HG03575 (cell line): Measurements from ENCODE around the gene NAA16.
"Not testable (repeated sequence)": the region's sequence is repeated elsewhere in the genome, so short reads cannot be mapped to it uniquely, and the experiment has no call there.

Source experiments
- ATAC-seq: cut with Tn5 transposase; IDR thresholded peaks from one replicate; pipeline ENCODE4 v1.9.1; 2021; ENCODE audit not compliant: unreplicated experiment, insufficient number of reproducible peaks, low FRiP score; ENCODE audit errors: extremely low read depth

The NAA16 gene

DNA sequence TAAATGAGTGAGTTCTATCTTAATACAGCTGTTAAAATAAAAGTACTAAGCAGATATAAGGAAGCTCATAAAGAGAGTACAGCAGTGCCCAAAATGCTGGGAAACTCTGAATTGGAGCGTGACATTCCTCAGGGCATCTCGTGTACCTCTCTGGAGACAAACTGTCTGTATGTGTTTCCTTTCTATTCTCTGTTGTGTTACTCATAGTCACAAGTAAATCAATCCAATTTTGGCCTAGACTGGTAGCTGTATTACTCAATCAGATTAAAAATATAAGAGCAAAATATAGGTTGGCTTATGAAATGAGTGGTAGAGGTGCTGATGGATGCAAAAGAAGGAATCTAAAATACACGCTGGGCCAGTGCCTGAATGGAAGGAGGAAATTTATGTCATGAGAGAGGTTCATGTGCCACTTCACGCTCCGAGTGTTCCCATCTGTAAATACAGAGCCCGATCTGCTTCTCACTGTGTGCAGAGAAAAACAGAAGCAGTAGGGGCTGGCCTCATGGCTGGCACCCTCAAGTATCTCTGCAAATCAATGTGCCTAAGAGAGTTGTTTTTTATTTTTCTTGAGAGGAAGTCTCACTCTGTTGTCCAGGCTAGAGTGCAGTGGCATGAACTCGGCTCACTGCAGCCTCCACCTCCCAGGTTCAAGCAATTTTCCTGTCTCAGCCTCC is 87.6 kb downstream of the NAA16 start:
- no peak for ATAC-seq

DNA sequence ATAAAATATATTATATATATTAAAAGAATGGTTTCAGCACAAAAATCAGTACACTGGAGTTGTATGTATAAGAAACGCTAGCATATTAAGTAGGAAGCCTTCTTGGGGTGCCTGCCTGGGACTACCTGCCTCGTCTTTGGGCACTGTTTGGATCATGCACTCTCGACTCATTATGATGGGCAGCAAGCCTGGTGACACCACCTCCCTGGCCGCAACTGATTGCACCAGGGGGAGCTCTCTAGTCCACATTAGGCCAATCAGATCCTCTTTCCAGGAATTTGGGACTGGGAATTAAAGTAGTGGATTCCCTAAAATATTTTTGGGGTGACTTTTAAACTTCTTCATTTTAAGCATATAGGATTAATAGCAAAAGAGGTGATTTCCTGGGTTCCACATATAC is 90.3 kb downstream of the NAA16 start:
- ATAC-seq: no peak

DNA sequence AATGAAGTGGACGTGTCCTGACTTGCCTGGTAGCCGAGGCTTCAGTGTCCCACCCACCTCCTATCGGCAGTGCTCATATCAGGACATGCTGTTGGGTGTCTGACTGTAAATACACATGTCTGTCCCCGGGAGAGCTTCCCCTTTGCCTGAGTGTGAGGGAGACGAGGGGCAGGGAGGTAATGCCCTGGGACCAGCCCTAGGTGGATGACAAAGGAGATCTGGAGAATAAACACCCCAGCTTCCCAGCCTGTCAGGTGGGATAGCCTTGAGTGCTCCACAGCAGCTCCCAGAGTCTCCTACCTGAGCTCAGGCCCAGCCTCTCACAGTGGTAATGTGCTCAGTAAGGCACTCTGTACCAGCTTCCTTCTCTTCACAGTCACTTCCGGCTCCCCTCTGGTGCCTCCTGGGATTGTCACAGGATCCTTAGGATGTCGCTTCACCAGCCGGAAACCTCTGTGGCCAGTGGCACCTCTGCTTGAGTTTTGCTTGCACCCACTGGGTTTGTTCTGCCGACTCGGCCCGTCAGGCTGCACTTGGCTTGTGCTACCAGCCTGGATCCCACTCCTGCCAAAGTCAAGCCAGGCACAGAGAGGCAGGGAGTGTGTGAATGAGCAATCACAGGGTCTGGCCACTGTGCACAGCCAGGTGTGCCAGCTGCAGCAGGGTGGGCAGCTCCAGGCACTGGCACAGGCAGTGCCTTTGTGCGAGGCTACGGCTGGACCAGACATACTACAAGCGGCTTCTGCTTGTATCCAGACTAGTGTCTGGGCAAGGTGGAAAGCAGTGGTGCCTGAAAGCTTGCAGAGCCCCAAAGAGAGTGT is 91.8 kb downstream of the NAA16 start:
- no peak for ATAC-seq

DNA sequence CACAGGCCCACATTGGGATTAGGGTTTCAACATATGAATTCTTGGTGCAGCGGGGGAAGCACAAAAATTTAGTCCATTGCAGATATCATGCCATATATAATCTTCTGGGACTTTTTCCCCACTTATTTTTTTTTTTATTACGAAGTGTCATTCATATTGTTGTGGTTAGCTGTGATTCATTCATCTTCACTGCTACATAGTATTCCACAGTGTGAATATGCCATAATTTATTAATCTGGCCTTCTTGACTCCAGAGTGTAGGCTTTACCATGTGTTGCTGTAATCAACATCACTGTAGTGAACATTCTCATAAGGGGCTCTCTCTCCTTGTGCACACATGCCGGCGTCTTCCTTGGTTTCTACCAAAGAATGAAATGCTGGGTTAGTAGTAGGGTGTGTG is 92.9 kb downstream of the NAA16 start:
- no peak for ATAC-seq

DNA sequence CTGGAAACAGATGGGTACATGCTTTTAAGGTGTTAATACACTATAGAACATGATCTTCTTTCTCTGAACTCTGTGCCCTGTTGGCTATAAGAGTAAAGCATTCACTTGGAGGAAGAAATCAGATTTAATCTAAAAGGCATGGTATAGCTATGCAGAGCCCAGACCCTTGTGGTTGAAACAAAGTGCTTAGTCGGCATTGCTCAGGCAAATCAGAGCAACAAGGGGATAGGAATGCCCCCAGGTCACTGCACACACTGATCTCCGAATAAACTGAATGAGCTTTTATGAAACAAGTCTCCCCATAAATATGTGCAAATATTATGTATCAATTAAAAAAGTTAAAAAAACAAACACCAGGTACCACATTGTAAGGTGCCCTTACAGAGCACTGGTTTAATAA is 94.3 kb downstream of the NAA16 start:
- no peak for ATAC-seq

DNA sequence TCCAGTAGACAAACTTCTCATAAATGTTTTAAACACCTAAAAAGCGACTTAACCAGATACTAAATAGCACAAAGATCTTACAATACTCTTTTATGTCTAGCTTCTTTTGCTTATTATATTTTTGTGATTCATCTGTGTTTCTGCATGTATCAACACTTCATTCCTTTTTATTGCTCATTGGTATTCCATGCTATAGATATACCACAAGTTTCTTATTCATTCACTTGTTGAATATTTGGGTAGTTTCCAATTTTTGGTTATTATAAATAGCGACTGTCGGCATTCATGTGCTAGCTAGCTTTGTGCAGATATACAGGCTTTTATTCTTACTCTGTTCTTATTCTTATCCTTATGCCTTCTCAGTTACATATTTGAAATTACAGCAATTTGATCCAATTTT is 96.3 kb downstream of the NAA16 start:
- ATAC-seq: no peak

DNA sequence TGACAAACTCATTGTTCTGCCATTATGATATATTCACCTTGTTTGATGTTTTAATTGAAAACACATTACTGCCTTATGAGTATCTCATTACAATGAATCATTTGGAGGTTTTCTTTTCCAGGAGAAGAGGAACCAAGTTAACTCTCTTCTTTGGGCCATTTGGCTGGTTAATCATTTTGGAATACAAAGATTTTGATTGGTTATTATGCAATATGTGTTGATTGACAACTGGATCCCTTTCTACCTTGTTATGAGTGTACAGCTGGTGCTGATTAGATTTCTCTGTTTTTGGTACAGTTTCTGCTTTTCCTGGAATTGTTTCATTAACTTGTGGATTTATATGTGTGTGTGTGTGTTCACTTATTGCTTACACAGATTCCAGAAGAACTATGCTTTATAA is 97.1 kb downstream of the NAA16 start:
- ATAC-seq: no peak

DNA sequence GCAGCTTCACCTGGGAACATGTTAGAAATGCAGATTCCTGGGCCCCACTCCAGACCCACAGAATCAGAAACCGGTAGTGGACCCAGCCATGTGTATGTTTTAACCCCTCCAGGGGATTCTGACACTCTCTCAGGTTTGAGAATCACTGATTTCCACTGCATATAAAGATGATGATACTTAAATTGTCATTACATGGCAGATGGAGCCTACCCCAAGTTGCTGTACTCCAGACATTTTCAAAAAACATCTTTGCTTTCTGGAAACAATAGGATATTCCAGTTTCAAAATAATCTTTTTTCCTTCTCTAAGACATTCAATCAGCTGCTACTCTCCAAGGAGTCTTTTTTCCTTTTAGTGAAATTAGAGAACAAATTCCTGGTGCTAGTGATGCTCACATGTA is 97.7 kb downstream of the NAA16 start:
- no peak for ATAC-seq

DNA sequence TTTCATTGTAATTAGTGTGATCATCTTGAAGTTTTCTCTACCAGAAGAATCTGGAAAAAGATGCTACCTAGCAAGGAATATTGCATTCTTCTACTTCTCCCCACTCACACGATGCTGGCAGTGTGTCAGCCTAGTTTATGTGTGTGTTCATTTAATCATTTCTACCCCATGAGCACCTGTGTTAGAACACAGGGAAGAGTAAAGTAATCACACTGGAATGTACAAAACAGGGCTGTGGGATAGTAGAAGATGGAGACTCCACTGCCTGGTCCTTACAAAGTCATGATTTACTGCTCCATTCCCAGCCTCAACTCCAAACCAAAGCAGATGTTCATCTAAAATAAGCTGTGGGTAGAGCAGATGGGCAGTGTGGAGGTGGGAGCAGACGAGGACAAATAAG is 98.5 kb downstream of the NAA16 start:
- ATAC-seq: no peak

DNA sequence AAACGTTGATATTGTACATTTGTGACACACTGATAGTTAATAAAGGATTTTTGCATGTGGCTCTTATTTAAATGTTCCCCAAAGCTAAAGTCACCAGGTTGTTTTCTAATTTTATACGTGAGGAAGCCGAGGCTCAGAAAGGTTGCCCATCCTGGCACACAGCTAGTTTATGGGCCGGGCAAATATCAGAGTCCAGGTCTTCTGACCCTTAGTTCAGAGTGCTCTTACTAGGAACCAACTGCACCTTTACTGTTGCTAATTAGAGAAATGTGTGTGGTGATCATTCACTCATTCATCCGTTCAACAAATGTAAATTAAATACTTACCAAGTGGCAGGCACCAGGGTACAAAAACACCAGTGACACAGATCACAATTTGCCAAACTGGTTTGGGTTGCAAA is 100.0 kb downstream of the NAA16 start:
- no peak for ATAC-seq

DNA sequence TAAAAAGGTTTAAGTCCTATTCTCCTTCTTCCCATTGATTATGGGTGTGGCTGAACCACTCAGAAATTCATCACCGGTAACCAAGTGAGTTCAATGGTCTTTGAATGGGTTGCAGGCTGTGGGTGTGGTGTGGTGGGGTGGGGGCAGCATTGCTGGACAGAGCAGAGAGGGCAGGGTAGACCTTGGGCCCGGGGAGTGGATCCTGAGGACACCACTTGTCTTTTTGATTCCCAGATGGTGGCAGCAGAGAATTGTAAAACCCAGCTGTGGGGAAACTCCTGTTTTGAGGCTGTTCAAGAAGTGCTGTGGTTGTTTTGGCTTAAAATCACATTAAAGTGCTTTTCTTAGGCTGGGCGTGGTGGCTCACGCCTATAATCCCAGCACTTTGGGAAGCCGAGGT is 100.5 kb downstream of the NAA16 start:
- no peak for ATAC-seq

DNA sequence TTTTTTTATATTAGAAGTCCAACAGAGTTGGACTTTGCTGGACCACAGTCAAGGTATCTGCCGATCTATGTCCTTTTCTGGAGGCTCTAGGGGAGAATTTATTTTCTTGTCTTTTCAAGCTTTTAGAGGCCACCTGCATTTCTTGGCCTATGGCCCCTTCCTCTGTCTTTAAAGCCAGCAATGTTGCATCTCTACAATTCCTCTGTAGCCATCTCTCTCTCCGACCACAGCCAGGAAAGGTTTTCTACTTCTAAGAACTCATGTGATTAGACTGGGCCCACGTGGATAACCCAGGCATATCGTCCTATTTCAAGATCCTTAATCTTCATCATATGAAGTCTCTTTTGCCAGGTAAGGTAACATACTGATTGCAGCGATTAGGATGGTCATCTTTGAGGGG is 102.8 kb downstream of the NAA16 start:
- ATAC-seq: no peak

DNA sequence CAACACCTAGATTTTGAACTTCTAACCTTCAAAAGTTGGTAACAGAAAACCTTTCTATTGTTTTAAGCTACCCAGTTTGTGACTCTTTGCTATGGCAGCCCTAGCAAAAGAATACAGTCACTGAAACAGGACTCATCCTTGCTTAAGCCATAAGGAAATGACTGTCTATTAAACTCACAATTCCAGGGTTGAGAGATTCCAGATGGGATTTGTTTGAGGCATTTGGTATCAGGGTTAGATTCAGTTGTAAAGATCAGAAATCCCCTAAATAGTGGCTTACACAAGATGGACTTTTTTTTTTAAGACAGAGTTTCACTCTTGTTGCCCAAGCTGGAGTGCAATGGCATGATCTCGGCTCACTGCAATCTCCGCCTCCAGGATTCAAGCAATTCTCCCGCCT is 105.2 kb downstream of the NAA16 start:
- ATAC-seq: no peak

DNA sequence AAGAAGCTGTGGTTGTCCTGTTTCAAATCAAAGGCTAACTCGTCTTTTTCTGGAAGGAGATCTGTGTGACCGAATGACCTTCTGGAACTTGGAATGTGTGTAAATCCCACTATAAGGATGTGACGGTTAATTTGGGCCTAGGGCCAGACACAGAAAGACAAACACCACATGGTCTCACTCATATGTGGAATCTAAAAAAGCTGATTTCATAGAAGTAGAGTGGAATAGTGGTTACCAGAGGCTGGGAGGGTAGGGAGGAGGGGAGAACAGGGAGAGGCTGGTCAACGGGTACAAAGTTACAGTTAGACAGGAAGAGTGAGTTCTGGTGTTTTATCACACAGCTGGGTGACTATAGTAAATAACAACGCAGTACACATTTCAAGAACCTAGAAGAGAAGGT is 107.0 kb downstream of the NAA16 start:
- no peak for ATAC-seq

DNA sequence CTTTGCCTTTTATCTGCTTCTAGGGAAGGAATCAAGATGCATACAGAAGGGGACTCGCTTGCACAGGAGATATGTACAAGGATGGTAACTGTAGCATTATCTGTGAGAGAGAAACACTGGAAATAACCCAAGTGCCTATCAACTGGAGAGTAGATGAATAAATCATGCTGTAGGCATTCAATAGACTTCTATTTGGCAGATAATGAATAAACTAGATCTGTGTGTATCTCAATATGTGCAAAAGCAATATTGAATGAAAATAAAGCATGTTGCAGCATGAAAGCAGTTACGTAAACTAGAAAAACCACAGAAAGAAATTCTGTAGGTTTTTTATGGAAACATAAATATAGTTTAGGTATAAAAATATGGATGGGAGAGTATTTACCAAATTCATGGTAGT is 107.7 kb downstream of the NAA16 start:
- no peak for ATAC-seq

DNA sequence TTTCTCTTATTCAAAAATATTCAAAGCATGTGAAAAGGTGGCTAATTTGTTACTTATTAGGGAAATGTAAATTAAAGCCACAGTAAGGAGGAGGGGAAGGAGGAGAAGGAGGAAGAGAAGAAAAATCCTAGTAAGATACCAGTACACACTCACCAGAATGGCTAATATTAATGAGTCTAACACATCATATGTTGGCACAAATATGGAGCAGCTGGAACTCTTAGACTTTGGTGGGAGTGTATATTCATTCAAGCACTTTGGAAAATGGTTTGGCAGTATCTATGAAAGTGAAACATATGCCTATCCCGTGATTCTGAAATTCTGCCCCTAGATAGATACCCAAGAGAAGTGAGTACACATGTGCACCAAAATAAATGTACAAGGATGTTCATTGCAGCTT is 108.1 kb downstream of the NAA16 start:
- no peak for ATAC-seq

DNA sequence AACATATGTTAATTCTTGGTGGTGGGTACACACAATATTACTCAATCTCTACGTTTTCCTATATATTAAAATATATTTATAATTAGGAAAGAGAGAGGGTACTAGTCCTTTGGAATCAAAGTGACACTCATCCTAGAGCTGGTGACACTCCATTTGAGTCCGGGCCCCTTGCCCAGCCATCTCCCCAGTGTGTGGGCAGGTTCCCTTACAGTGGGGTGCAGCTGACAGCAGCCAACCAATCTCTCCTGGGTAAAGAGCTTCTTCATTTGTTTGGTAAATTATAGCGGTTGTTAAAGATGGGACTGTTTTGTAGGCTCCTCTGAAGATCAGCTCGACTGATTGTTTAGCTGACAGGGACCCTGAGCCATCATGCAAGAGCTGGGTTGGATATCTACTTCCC is 109.1 kb downstream of the NAA16 start:
- ATAC-seq: no peak

DNA sequence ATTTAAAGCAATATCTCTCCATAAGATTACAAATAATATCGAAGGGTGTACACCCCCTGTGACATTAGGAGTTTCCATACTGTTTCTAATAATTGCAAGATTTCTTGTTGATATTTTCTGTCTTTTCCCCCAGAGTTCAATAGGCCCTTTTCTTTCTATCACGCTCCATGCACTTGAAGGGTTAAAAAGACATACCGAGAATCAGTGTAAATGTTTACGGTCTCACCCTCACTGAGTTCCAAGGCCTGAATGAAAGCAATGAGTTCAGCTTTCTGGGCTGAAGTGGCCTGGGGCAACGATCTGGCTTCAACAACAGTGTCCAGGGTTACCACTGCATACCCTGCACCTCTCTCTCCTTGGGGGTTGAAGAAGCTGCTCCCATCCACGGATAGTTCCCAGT is 110.3 kb downstream of the NAA16 start:
- ATAC-seq: not testable (repeated sequence)

DNA sequence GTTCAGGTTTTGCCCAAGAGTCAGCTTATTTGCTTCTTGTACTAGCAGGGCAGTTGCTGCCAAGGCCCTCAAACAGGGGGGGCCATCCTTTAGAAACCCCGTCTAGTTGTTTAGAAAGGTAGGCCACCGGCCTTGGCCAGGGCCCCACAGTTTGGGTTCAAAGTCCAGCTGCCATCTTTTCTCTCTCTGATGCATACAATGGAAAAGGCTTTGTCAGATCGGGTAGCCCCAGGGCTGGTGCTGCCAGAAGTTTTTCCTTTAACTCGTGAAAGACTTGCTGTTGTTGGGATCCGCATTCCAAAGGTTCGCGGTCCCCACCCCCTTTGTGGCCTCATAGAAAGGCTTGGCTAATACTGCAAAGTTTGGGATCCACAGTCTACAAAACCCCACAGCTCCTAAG is 110.9 kb downstream of the NAA16 start:
- not testable (repeated sequence) for ATAC-seq

DNA sequence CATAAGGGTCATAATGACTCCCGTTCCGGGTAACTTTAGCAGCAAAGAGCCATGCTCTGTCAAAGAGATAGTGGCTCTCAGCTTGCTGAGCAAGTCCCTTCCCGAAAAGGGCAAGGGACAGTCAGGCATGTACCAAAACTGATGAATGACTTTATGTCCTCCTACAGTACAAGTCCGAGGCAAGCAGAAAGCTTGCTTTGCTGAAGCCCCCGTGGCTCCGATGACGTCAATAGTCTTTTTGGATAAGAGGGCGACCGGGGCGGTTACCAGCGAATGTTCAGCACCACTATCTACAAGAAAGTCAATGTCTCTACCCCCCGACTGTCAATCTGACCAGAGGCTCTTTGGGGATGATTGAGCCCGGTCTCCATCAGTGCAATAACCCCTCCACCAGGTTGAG is 112.2 kb downstream of the NAA16 start:
- ATAC-seq: not testable (repeated sequence)

DNA sequence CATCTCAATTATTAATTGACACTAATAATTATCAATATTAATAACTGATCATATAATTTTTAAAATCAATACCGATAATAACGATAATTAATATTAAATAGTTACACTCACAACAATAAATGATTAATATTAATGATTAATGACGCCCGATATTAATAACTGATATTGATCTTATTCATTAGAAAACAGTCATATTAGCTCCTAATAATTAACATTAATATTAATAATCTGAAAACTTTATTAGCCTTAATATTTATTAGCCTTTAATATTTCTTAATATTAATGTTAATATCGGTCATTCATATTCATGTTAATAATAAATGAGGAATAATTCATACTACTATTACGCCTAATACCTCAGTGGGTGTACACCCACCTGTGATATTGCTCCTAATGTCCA is 113.6 kb downstream of the NAA16 start:
- not testable (repeated sequence) for ATAC-seq
